Right renal cortex interstitium (tissue), 3 donors: ENCODE measurements around the gene IST1. TPM values are rescaled to one million over a fixed set of nuclear protein-coding genes. Genes with fewer than 3 reads are reported as not detected.
A peak's percentile ranks its signal among the peaks of the same experiment; 100 is the strongest.

Source experiments
- DNase-seq, 3 donors: peaks; one replicate each; pipeline ENCODE4 v3.0.0-alpha.2; 2013; ENCODE audit warnings: low read depth in 3 of 3, low spot score in 2 of 3
- polyA plus RNA-seq, 3 donors: library from polyadenylated mRNA; unstranded; fragments of 120-200 nt; gene quantifications; one replicate each; pipeline ENCODE4 v1.2.1, GENCODE V29; 2013; ENCODE audit not compliant: insufficient read length in 3 of 3

The IST1 gene
- polyA plus RNA-seq, 3 donors, result 298 to 301 (median 298) TPM

- DNase-seq, result no peak
Measured at GRCh38 chr16:71956486-71956885, 61.2 kb downstream of the IST1 start.

- peak; percentile 43 to 78 (median 67) for DNase-seq
Measured at GRCh38 chr16:71961066-71962039, 66.0 kb downstream of the IST1 start.

DNA sequence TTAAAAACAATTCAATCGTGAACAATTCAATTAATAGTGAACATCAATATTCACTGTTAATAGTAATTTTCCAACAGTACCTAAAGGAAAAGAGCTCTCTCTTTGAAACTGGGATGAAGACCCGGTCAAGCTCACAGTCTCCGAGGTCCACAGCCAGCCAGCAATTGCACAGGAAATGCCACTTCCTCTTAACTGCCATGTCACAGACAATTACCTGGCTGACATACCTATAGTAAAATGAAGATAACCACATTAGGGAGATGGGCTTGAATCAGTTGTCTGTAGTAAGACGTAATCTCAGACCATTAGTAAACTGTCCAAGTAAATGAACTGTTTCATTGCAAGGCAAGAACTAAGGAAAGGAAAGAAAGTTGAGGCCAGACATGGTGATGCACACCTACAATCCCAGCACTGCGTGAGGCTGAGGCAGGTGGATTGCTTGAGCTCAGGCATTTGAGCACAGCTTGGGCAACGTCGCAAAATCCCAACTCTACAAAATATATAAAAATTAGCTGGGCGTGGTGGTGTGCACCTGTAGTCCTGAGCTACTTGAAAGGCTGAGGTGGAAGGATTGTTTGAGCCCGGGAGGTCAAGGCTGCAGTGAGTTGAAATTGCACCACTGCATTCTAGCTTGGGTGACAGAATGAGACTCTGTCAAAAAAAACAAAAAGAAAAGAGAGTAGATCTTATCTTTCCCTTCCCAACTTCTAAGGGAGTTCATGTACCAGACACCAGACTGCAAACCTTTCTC lies 68.0 kb downstream of the IST1 start:
- no peak for DNase-seq

GRCh38 chr16:71965223-71965622 lies 69.9 kb downstream of the IST1 start:
- no peak for DNase-seq

GRCh38 chr16:71966932-71967331 lies 71.6 kb downstream of the IST1 start:
- DNase-seq, result no peak

GRCh38 chr16:71969353-71969752 lies 74.0 kb downstream of the IST1 start:
- DNase-seq, result no peak

GRCh38 chr16:71971571-71971970 lies 76.2 kb downstream of the IST1 start:
- no peak for DNase-seq

- DNase-seq, result no peak
Measured at GRCh38 chr16:71972356-71972755, 77.0 kb downstream of the IST1 start.

- DNase-seq, result no peak
Measured at GRCh38 chr16:71973001-71973400, 77.7 kb downstream of the IST1 start.

DNA sequence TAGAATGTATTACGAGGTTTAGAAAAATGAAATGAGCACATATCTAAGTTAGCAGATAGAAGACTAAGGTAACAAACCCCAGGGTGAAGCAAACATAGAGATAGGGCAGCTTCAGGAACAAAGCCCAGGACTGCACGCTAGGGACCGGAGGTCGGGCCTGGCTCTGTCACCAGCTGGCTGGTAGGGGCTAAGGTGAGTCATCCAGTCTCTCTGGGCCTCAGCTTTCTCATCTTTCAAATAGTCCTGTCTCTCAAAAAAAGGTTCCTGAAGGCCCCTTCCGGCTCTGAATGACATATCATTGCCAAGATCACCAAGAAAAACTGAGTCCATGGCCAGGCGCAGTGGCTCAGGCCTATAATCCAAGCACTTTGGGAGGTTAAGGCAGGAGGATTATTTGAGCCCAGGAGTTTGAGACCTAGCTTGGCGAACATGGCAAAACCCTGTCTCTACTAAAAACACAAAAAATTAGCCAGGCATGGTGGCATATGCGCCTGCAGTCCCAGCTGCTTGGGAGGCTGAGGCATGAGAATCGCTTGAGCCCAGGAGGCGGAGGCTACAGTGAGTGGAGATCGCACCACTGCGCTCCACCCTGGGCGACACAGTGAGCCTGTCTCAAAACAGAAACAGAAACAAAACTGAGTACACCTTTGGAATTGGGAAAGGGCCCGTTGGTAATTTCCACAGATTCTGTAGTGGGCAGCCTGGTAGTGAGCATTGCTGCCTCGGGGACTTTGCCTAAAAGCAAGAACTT lies 78.9 kb downstream of the IST1 start:
- no peak for DNase-seq

Other genes with a start within 250 kb of the IST1 start
- gene PHLPP2, start 170.8 kb upstream of the IST1 start, polyA plus RNA-seq, result 1 to 10 TPM; 8.1 to 8.4 (median 8.2) TPM
- 10 to 100 TPM; 84.5 to 87.2 (median 84.7) TPM for gene AP1G1, start 86.7 kb upstream of the IST1 start, polyA plus RNA-seq
- gene ATXN1L, start 49.6 kb upstream of the IST1 start, polyA plus RNA-seq, result 10 to 100 TPM; 35.9 to 36.9 (median 36.6) TPM
- gene ZNF821, start 11.3 kb upstream of the IST1 start, polyA plus RNA-seq, result 10 to 100 TPM; 23.9 to 26.6 (median 26.1) TPM
- gene PKD1L3, start 104.9 kb downstream of the IST1 start, polyA plus RNA-seq, result under 1 TPM; 0.03 to 0.07 (median 0.06) TPM
- 10 to 100 TPM; 13.2 to 14.2 (median 13.7) TPM for gene DHODH, start 113.2 kb downstream of the IST1 start, polyA plus RNA-seq
- gene HP, start 159.0 kb downstream of the IST1 start, polyA plus RNA-seq, result under 1 TPM; 0.47 to 0.78 (median 0.51) TPM
- gene HPR, start 167.7 kb downstream of the IST1 start, polyA plus RNA-seq, result 1 to 10 TPM in 1 of 3 donors, not detected in 2; 2.8 TPM
- 10 to 100 TPM; 19.1 to 24.2 (median 21.9) TPM for gene TXNL4B, start 198.1 kb downstream of the IST1 start, polyA plus RNA-seq
- 10 to 100 TPM; 60.9 to 70.1 (median 64.5) TPM for gene DHX38, start 198.3 kb downstream of the IST1 start, polyA plus RNA-seq